Large intestine (tissue), 3 donors: ENCODE data around the gene CLCA2. TPM values are rescaled to one million over a fixed set of nuclear protein-coding genes. Genes with fewer than 3 reads are reported as not detected.

Source experiments
- DNase-seq, 2 donors: peaks; one replicate each; pipeline versions ENCODE4 v3.0.0 to v3.0.0-alpha.2; 2013
- H3K27ac ChIP-seq: one replicate; pipeline ENCODE4 v1.5.1; 2013; ENCODE audit warnings: low read length
- H3K27me3 ChIP-seq: 2 replicates; pipeline ENCODE4 v1.6.1; 2013; ENCODE audit warnings: low read length; ENCODE audit not compliant: control insufficient read depth, insufficient read depth
- H3K36me3 ChIP-seq: 2 replicates; pipeline ENCODE4 v1.6.1; 2013; ENCODE audit warnings: low read length; ENCODE audit not compliant: control insufficient read depth, insufficient read depth
- H3K4me1 ChIP-seq: one replicate; pipeline ENCODE4 v1.6.1; 2013; ENCODE audit warnings: low read length; ENCODE audit not compliant: control insufficient read depth, insufficient read depth
- H3K4me3 ChIP-seq: one replicate; pipeline ENCODE4 v1.5.1; 2013; ENCODE audit warnings: low read length
- H3K9me3 ChIP-seq: one replicate; pipeline ENCODE4 v1.6.1; 2013; ENCODE audit warnings: mild to moderate bottlenecking, low read depth, low read length, moderate library complexity; ENCODE audit not compliant: control insufficient read depth
- WGBS: methylation state at CpG from one replicate; pipeline ENCODE4 v1.1.5; 2013; ENCODE audit warnings: low lambda C conversion rate; ENCODE audit not compliant: insufficient coverage; 5-methylcytosine and 5-hydroxymethylcytosine counted together
- polyA plus RNA-seq: library from polyadenylated mRNA; unstranded; fragments of 120-200 nt; gene quantifications from one replicate; pipeline ENCODE4 v1.2.1, GENCODE V29; 2013

Gene CLCA2
- polyA plus RNA-seq, 1 donor: 1.0 TPM

DNA sequence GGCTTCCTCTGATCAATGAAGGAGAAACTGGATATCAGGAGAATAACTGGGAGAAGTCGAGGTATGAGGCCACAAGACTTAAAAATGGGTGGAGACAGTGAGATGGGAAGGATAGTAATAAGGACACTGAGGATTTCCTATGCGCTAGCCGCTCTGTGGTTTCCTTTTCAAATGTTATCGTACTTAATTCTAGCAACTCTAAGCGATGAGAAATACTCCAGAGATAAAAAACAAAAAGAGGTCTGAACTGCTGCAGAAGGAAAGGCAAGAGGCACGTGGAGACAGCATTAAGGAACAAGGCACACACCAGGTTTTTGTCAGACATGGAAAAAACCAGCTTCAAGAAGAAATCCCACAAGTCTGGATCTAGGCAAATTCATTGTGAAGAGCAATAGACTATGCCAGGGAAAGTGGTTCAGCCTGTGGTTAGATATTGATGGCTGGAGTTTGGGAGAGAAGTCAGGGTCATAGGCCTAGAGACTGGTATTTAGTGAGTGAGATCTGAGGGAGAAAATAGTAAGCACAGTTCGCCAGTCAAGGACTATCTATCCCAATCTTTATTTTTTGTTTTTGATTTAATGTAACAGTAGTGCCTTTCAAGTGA lies 5.3 kb downstream of the CLCA2 start:
- no peak for DNase-seq
- H3K27me3 ChIP-seq: no peaks in the 10 kb centered on the region

DNA sequence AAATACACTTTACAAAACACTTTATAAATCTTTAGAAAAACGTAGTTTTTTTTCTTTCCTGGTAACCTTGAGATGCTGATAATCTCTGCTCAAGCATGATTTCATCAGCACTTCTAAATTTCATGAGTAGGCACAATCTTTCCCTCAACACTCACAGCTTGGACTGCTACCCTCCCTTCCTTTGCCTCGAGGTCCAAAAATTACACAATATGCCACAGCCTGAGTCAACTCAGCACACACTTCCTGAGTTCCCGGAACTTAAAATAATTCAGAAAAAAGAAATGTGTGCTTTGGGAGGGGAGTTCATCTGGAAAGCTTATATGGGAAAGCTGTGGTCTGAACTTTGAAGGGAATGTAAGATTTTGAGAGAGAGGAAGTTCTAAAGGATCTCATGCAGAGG lies 5.9 kb downstream of the CLCA2 start:
- WGBS: no CpG with 5 or more reads among the region's 3 CpGs
- H3K4me3 ChIP-seq: no peak overlapping the region
- peak; percentile 34 to 46 for DNase-seq
- no peaks in the 10 kb centered on the region for H3K4me1 ChIP-seq
- H3K36me3 ChIP-seq: no peaks in the 10 kb centered on the region
- no peak overlapping the region for H3K27ac ChIP-seq
- no peaks in the 10 kb centered on the region for H3K27me3 ChIP-seq
- no peaks in the 10 kb centered on the region for H3K9me3 ChIP-seq

More for the DNA sequence above, 5.3 kb downstream of the CLCA2 start:
- Histone ChIP-seq H3K4me1 (no peaks in the 10 kb centered on the region), H3K36me3 (no peaks in the 10 kb centered on the region), H3K27ac (no peak overlapping the region), H3K4me3 (no peak overlapping the region), H3K9me3 (no peaks in the 10 kb centered on the region)
- 86% methylated on average over 2 of the region's 7 CpGs for WGBS

DNA sequence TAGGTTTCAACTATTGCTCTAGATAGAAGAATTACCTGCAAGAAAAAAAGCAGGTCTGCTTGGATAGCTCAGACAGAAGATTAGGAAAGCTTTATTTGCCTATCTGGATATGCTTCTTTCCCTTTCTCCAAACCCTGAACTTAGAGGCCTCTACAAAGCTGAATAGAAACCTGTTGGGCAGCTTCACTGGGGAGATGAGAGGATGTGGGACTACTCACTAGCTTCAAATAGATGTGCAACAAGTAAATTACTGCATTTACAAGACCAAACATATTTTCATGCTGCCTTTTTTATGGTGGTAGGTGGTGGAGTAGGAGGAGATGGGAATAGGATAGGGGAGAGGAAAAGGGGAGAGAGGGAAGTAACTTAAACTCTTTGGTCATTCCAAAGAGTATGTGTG lies 6.4 kb downstream of the CLCA2 start:
- Histone ChIP-seq H3K27ac (no peak overlapping the region), H3K4me3 (no peak overlapping the region), H3K9me3 (no peaks in the 10 kb centered on the region), H3K27me3 (no peaks in the 10 kb centered on the region), H3K36me3 (no peaks in the 10 kb centered on the region), H3K4me1 (no peaks in the 10 kb centered on the region)
- DNase-seq: no peak

DNA sequence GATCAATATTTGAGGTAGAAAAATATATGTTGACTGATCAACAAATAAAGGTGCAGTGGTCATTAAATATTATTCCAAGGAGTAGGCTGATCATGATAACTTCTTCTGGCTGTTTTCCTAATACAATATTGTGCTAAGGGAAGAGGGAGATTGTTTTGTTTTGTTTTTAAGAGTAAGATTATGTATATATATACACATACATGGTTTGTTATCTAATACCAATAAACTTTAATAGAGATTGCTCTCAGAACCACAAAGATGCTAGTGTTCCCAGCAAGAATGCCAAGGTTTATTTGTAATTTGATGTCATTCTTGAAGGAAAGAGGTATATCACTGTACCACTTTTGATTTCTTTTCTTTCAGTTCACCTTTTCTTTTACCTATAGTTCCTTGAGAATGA lies 10.1 kb downstream of the CLCA2 start:
- no peak for DNase-seq
- H3K4me1 ChIP-seq: no peaks in the 10 kb centered on the region
- no peaks in the 10 kb centered on the region for H3K9me3 ChIP-seq
- no peaks in the 10 kb centered on the region for H3K36me3 ChIP-seq
- no peak overlapping the region for H3K4me3 ChIP-seq
- H3K27ac ChIP-seq: no peak overlapping the region
- peaks cover 3% of the 10 kb centered on the region for H3K27me3 ChIP-seq

DNA sequence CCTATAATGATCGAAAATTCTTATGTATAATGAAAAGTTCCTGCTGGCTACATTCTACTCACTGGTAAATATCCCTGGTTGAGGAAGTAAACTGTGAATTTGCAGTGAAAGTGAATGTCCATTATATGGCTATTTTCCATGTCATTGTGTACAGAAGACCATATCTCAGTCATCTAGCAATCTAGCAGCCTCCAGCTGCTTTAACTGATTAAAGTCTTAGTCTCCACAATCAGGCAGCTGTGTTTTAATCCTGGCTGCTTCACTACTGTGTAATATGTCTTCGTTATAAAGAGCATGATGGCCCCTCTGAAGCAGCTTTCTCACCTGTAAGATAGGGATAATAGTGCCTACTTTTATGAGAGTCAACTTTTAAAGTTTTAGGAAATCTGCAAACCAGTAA lies 11.4 kb downstream of the CLCA2 start:
- no peak overlapping the region for H3K4me3 ChIP-seq
- no peaks in the 10 kb centered on the region for H3K4me1 ChIP-seq
- no peaks in the 10 kb centered on the region for H3K36me3 ChIP-seq
- no peaks in the 10 kb centered on the region for H3K9me3 ChIP-seq
- peaks cover 3% of the 10 kb centered on the region for H3K27me3 ChIP-seq
- no peak for DNase-seq
- H3K27ac ChIP-seq: no peak overlapping the region
- 60% methylated on average over 1 of the region's 2 CpGs for WGBS

GRCh38 chr1:86436041-86436440 lies 12.1 kb downstream of the CLCA2 start:
- Histone ChIP-seq H3K4me3 (no peak overlapping the region), H3K27ac (no peak overlapping the region), H3K9me3 (no peaks in the 10 kb centered on the region), H3K36me3 (no peaks in the 10 kb centered on the region), H3K27me3 (peaks cover 3% of the 10 kb centered on the region), H3K4me1 (no peaks in the 10 kb centered on the region)
- WGBS: 89% methylated on average over 1 of the region's 2 CpGs
- no peak for DNase-seq

GRCh38 chr1:86441581-86441980 lies 17.6 kb downstream of the CLCA2 start:
- Histone ChIP-seq H3K27ac (no peak overlapping the region), H3K9me3 (no peaks in the 10 kb centered on the region), H3K4me1 (no peaks in the 10 kb centered on the region), H3K27me3 (peaks cover 3% of the 10 kb centered on the region), H3K4me3 (no peak overlapping the region), H3K36me3 (no peaks in the 10 kb centered on the region)
- WGBS: no CpG with 5 or more reads among the region's 2 CpGs
- no peak for DNase-seq

GRCh38 chr1:86441997-86442396 lies 18.0 kb downstream of the CLCA2 start:
- Histone ChIP-seq H3K36me3 (no peaks in the 10 kb centered on the region), H3K9me3 (no peaks in the 10 kb centered on the region), H3K4me1 (no peaks in the 10 kb centered on the region), H3K27ac (no peak overlapping the region), H3K4me3 (no peak overlapping the region), H3K27me3 (peaks cover 3% of the 10 kb centered on the region)
- no peak for DNase-seq
- 17% methylated on average over 1 of the region's 1 CpG for WGBS

- Histone ChIP-seq H3K9me3 (no peaks in the 10 kb centered on the region), H3K36me3 (no peaks in the 10 kb centered on the region), H3K4me3 (no peak overlapping the region), H3K4me1 (no peaks in the 10 kb centered on the region), H3K27me3 (no peaks in the 10 kb centered on the region), H3K27ac (no peak overlapping the region)
- no peak for DNase-seq
- WGBS: no CpG with 5 or more reads among the region's 1 CpG
Measured at GRCh38 chr1:86445919-86446318, 21.9 kb downstream of the CLCA2 start.

GRCh38 chr1:86447198-86447790 lies 23.3 kb downstream of the CLCA2 start:
- DNase-seq: no peak
- Histone ChIP-seq H3K36me3 (no peaks in the 10 kb centered on the region), H3K4me3 (no peak overlapping the region), H3K4me1 (no peaks in the 10 kb centered on the region), H3K27me3 (no peaks in the 10 kb centered on the region), H3K9me3 (no peaks in the 10 kb centered on the region), H3K27ac (no peak overlapping the region)
- WGBS: 80% methylated on average over 1 of the region's 4 CpGs

GRCh38 chr1:86448670-86449069 lies 24.7 kb downstream of the CLCA2 start:
- Histone ChIP-seq H3K27me3 (no peaks in the 10 kb centered on the region), H3K9me3 (no peaks in the 10 kb centered on the region), H3K27ac (no peak overlapping the region), H3K4me3 (no peak overlapping the region), H3K36me3 (no peaks in the 10 kb centered on the region), H3K4me1 (no peaks in the 10 kb centered on the region)
- 67% methylated on average over 1 of the region's 1 CpG for WGBS
- DNase-seq: no peak
